HG02943 (cell line): Measurements from ENCODE around the gene CHD9.

ENCODE experiments used
- ATAC-seq: cut with Tn5 transposase; IDR thresholded peaks from one replicate; pipeline ENCODE4 v1.9.1; 2021; ENCODE audit warnings: mild to moderate bottlenecking, low read depth, moderate library complexity; ENCODE audit not compliant: unreplicated experiment

The CHD9 gene

GRCh38 chr16:53093162-53093744 lies 38.5 kb downstream of the CHD9 start:
- ATAC-seq, result no peak

- peak; percentile 46 for ATAC-seq
Observed at GRCh38 chr16:53094013-53094630, 39.3 kb downstream of the CHD9 start.

GRCh38 chr16:53097190-53097589 lies 42.4 kb downstream of the CHD9 start:
- no peak for ATAC-seq

GRCh38 chr16:53098526-53099317 lies 43.9 kb downstream of the CHD9 start:
- peak; percentile 66 for ATAC-seq

- peak; percentile 57 for ATAC-seq
Observed at GRCh38 chr16:53099318-53100130, 44.7 kb downstream of the CHD9 start.

GRCh38 chr16:53100131-53100748 lies 45.4 kb downstream of the CHD9 start:
- ATAC-seq, result no peak

- no peak for ATAC-seq
Observed at GRCh38 chr16:53100889-53101288, 46.1 kb downstream of the CHD9 start.

DNA sequence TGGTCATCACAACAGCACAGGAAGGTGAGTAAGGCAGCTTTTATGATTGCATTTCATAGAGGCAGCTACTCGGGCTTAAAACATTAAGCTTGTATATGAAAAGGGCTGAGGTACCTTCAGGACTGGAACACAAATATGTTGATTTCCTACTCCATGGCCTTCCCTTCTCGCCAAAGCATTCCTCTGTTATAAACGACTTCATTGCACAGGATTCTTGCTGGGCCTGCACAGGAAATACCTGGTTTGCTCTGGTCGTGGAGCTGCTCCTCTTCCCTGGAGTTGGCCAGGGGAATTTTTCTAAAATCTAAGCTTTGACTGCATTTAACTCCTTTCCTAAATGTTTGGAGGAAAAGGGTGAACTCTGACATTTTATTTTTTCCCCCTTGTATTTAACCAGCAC lies 49.0 kb downstream of the CHD9 start:
- no peak for ATAC-seq

DNA sequence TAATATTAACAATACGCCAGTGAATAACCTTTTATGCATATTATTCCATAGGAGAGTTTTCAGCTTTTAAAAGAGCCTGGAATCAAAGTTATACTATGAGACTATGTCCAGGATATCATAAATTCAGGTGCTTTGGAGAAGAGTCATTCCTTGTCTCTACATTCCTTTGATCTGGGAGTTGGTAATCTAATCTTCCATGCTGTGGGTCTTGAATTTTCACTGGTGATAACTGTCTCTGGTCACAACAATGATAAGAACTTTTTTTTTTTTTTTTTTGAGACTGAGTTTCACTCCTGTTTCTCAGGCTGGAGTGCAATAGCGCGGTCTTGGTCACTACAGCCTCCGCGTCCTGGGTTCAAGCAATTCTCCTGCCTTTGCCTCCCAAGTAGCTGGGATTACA lies 50.8 kb downstream of the CHD9 start:
- no peak for ATAC-seq

DNA sequence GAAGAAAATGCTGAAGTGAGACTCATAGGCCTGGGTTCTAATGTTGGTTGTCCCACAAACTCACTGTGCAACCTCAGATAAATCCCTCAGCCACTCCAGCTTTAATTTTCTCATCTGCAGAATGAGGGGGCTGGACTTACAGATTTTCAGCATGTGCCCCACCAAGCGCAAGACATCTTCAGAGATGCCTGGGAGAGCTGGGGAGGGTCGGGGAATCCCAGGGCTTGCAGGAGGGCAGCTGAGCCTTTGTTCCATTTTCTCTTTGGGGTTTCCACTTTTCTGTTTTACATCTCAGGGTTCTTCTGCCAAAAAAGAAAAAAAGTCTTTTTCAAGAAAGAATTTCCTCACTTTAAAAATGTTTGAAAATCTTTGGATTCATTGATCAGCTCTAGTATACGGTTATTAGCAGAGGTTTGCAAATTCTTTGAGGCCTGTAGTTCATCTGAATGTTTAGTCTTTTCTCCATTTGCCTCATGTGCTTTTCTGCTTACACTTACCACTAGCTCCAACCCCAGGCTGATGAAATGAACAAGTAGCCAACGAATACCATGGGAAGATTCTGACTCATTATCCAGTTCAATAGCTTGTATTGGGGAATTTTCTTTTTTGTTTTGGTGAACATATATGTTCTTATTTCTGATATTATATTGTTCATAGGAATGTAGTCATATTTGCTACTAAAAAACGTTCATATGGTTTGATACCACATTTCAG lies 56.4 kb downstream of the CHD9 start:
- no peak for ATAC-seq

- ATAC-seq, result no peak
Observed at GRCh38 chr16:53112015-53112414, 57.2 kb downstream of the CHD9 start.

DNA sequence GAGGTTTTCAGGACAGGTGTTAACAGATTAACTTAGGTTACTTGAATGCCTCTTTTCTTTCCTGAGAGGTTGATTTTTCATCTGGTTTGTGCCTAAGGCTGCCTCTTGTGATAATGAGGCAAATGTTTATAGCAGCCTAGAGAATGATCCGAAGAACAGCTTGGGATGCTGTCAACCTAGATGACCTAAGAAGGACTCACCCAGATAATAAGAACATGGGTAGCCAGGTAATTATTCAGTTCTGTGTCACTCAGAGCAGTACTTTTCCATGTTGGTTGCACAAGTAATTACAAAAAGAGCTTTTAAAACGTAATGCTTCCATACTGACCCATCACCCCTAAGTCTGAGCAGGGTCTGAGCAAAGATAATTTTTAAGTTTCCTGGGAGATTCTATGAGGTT lies 60.3 kb downstream of the CHD9 start:
- ATAC-seq, result no peak

- no peak for ATAC-seq
Observed at GRCh38 chr16:53115773-53116172, 61.0 kb downstream of the CHD9 start.

DNA sequence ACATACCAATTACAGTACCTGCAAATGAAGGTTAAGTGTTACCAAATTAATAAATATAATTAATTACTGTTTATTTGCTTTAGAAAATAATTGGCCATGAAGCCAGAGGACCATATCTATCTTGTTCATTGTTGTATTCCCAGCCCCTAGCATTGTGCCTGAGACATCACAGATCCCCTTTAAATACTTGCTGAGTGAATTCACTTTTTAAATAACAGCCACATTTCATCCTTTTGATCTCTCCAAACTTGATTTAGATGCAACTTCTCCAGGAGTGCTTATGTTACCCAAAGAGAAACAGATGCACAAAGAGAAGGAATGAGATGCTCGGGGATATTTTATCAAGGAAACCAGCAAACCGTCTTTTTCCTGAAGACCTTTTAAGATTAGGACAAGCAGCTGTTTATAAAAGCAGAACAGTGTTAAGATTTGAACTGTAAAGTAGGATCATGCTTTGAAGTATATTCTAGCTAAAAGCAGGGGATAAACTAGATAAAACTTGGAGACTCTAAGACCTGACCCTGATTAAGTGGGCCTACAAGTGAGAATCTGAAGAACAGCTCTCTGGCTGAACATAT lies 66.3 kb downstream of the CHD9 start:
- no peak for ATAC-seq

- no peak for ATAC-seq
Observed at GRCh38 chr16:53121661-53122060, 66.9 kb downstream of the CHD9 start.

DNA sequence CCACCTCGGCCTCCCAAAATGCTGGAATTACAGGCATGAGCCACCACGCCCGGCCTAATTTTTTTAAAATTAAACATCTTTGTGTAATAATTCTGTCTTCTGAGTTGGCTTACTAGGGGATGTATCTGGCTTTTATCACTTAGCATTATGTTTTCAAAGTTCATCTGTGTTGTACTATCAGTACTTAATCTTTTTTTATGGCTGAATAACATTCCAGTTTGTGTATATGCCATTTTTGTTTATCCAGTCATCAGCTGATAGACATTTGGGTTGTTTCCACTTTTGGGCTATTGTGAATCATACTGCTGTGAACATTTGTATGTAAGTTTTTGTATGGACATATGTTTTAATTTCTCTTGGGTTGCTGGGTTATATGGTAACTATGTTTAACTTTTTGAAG lies 69.0 kb downstream of the CHD9 start:
- no peak for ATAC-seq

DNA sequence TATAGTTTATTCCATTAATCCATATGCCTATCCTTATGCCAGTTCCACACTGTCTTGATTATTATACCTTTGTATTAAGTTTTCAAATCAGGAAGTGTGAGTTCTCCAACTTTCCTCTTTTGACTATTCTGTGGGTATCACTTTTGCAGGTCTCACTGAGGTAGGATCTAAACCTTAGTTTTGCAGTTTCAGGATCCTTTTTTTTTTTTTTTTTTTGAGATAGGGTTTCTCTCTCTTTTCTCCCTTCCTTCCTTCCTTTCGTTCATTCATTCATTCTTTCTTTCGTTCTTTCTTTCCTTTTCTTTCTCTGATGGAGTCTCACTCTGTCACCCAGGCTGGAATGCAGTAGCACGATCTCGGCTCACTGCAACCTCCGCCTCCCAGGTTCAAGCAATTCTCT lies 71.6 kb downstream of the CHD9 start:
- ATAC-seq, result no peak

DNA sequence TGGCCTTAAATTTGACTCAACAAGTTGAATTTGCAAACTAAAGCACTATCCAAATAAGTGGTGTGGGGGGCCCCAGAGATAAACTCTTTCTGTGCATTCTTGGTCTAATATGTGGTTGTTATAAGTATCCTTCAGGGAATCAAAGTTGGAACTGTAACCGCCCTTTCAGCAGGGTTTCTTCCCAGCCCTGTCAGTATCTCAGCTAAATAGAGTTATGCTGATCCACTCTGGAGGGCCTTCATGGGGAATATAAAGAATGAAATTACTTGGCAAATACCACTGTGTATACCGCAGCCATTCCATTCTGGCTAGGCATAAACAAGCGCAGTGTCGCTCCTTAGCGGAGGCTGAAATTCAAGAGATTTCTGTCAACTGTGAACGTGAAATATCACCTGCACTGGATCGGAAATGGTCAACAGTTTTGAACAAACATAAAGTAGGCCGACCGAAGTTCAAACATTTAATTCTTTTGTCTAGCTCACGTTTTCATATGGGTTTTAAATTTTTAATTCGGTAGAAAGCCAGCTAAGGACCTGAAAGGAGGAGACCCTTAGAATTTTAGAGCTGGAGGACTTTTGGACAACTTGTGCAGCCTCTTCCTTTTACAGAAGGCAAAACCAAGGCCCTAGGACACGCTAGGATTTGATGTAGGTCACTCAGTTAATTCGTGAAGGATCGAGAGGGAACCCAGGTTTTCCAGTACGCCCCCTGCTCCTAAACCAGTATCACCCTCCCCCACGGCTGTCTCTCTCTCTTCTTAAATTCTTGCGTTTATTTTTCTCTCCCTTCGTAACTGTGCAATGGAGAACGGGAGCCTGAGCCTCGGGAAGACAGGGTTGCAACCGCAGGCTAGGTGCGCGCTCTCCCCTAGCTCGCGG lies 74.7 kb downstream of the CHD9 start:
- ATAC-seq, result no peak
